ENCODE results near the gene OR1J2. TPM values are rescaled to one million over a fixed set of nuclear protein-coding genes. Genes with fewer than 3 reads are reported as not detected.

OR1J2 gene
- total RNA-seq (2014; rRNA removed; shearing (Covaris generic)): not detected in 2 replicates

GRCh38 chr9:122510502-122510901 is at the start of gene OR1J2:
TSS of gene OR1J2 (plus strand) at chr9:122510802. CDS start at chr9:122510802, 0 bp downstream.
- Histone ChIP-seq H3K36me3 (no peaks in the 10 kb centered on the region), H3K4me3 (no peak within 1 kb of the TSS), H3K9me3 (replicated peaks) (no peaks in the 10 kb centered on the region), H3K4me1 (no peaks in the 10 kb centered on the region), H3K27me3 (peaks cover 15% of the 10 kb centered on the region), H3K27ac (no peak within 1 kb of the TSS)
- no peak for DNase-seq

GRCh38 chr9:122463828-122464632 is 46.6 kb upstream of the OR1J2 start:
- Histone ChIP-seq H3K4me1 (no peaks in the 10 kb centered on the region), H3K4me3 (peak overlapping the region; percentile 44), H3K9me3 (replicated peaks) (no peaks in the 10 kb centered on the region), H3K36me3 (no peaks in the 10 kb centered on the region), H3K27ac (no peak overlapping the region), H3K27me3 (no peaks in the 10 kb centered on the region)
- peak; percentile 55 to 71 for DNase-seq

GRCh38 chr9:122464633-122465567 is 45.7 kb upstream of the OR1J2 start:
- H3K27ac ChIP-seq: no peak overlapping the region
- no peaks in the 10 kb centered on the region for H3K4me1 ChIP-seq
- H3K36me3 ChIP-seq: no peaks in the 10 kb centered on the region
- peak; percentile 81 to 91 for DNase-seq
- no peaks in the 10 kb centered on the region for H3K27me3 ChIP-seq
- H3K4me3 ChIP-seq: peak overlapping the region; percentile 44
- H3K9me3 ChIP-seq (replicated peaks): no peaks in the 10 kb centered on the region

GRCh38 chr9:122466456-122466855 is 44.1 kb upstream of the OR1J2 start:
- no peaks in the 10 kb centered on the region for H3K36me3 ChIP-seq
- no peak overlapping the region for H3K4me3 ChIP-seq
- no peak overlapping the region for H3K27ac ChIP-seq
- DNase-seq: no peak
- H3K4me1 ChIP-seq: no peaks in the 10 kb centered on the region
- H3K27me3 ChIP-seq: no peaks in the 10 kb centered on the region
- no peaks in the 10 kb centered on the region for H3K9me3 ChIP-seq (replicated peaks)

- Histone ChIP-seq H3K9me3 (replicated peaks) (no peaks in the 10 kb centered on the region), H3K27me3 (no peaks in the 10 kb centered on the region), H3K4me1 (no peaks in the 10 kb centered on the region), H3K36me3 (no peaks in the 10 kb centered on the region), H3K4me3 (no peak overlapping the region), H3K27ac (no peak overlapping the region)
- DNase-seq: no peak
Observed at GRCh38 chr9:122468735-122469134, 41.9 kb upstream of the OR1J2 start.

GRCh38 chr9:122474561-122474960 is 36.0 kb upstream of the OR1J2 start:
- no peaks in the 10 kb centered on the region for H3K36me3 ChIP-seq
- no peaks in the 10 kb centered on the region for H3K4me1 ChIP-seq
- no peak for DNase-seq
- no peaks in the 10 kb centered on the region for H3K9me3 ChIP-seq (replicated peaks)
- no peak overlapping the region for H3K4me3 ChIP-seq
- peaks cover 6% of the 10 kb centered on the region for H3K27me3 ChIP-seq
- H3K27ac ChIP-seq: no peak overlapping the region

- Histone ChIP-seq H3K27ac (no peak overlapping the region), H3K36me3 (no peaks in the 10 kb centered on the region), H3K9me3 (replicated peaks) (no peaks in the 10 kb centered on the region), H3K4me3 (no peak overlapping the region), H3K4me1 (no peaks in the 10 kb centered on the region), H3K27me3 (peaks cover 6% of the 10 kb centered on the region)
- no peak for DNase-seq
Observed at GRCh38 chr9:122475717-122476116, 34.9 kb upstream of the OR1J2 start.

- DNase-seq: no peak
- Histone ChIP-seq H3K27ac (no peak overlapping the region), H3K4me3 (no peak overlapping the region), H3K4me1 (no peaks in the 10 kb centered on the region), H3K9me3 (replicated peaks) (no peaks in the 10 kb centered on the region), H3K27me3 (peaks cover 6% of the 10 kb centered on the region), H3K36me3 (no peaks in the 10 kb centered on the region)
Observed at GRCh38 chr9:122477346-122477745, 33.3 kb upstream of the OR1J2 start.

- Histone ChIP-seq H3K9me3 (replicated peaks) (no peaks in the 10 kb centered on the region), H3K36me3 (no peaks in the 10 kb centered on the region), H3K4me3 (no peak within 1 kb of the TSS), H3K4me1 (no peaks in the 10 kb centered on the region), H3K27me3 (peaks cover 6% of the 10 kb centered on the region), H3K27ac (no peak within 1 kb of the TSS)
- DNase-seq: no peak
Observed at GRCh38 chr9:122477826-122478225, 32.8 kb upstream of the OR1J2 start, which contains the start of gene OR1J1. TSS of gene OR1J1 (minus strand) at chr9:122477926. CDS start at chr9:122477926, 0 bp downstream.

GRCh38 chr9:122479062-122479461 is 31.5 kb upstream of the OR1J2 start:
- Histone ChIP-seq H3K27me3 (peaks cover 11% of the 10 kb centered on the region), H3K36me3 (no peaks in the 10 kb centered on the region), H3K9me3 (replicated peaks) (no peaks in the 10 kb centered on the region), H3K4me3 (no peak overlapping the region), H3K27ac (no peak overlapping the region), H3K4me1 (no peaks in the 10 kb centered on the region)
- no peak for DNase-seq

GRCh38 chr9:122498883-122499288 is 11.7 kb upstream of the OR1J2 start:
- DNase-seq: peak; percentile 70 to 80
- no peak overlapping the region for H3K27ac ChIP-seq
- H3K4me1 ChIP-seq: no peaks in the 10 kb centered on the region
- H3K9me3 ChIP-seq (replicated peaks): no peaks in the 10 kb centered on the region
- H3K27me3 ChIP-seq: peaks cover 8% of the 10 kb centered on the region
- no peak overlapping the region for H3K4me3 ChIP-seq
- no peaks in the 10 kb centered on the region for H3K36me3 ChIP-seq

- no peaks in the 10 kb centered on the region for H3K36me3 ChIP-seq
- DNase-seq: no peak
- H3K27me3 ChIP-seq: peaks cover 12% of the 10 kb centered on the region
- no peaks in the 10 kb centered on the region for H3K4me1 ChIP-seq
- no peak overlapping the region for H3K4me3 ChIP-seq
- H3K27ac ChIP-seq: no peak overlapping the region
- H3K9me3 ChIP-seq (replicated peaks): no peaks in the 10 kb centered on the region
Observed at GRCh38 chr9:122506964-122507363, 3.6 kb upstream of the OR1J2 start.

- DNase-seq: no peak
Observed at GRCh38 chr9:122518226-122518625, 7.6 kb downstream of the OR1J2 start.

GRCh38 chr9:122518841-122519240 is 8.2 kb downstream of the OR1J2 start, which contains the start of gene OR1J4:
TSS of gene OR1J4 (plus strand) at chr9:122519141. CDS start at chr9:122519141, 0 bp downstream.
- H3K36me3 ChIP-seq: no peaks in the 10 kb centered on the region
- H3K9me3 ChIP-seq (replicated peaks): no peaks in the 10 kb centered on the region
- peaks cover 9% of the 10 kb centered on the region; the same call in 1 of the 2 replicates for H3K27me3 ChIP-seq
- no peak within 1 kb of the TSS for H3K27ac ChIP-seq
- H3K4me3 ChIP-seq: no peak within 1 kb of the TSS
- DNase-seq: no peak
- H3K4me1 ChIP-seq: no peaks in the 10 kb centered on the region

More at GRCh38 chr9:122518226-122518625, 7.6 kb downstream of the OR1J2 start:
- Histone ChIP-seq H3K36me3 (no peaks in the 10 kb centered on the region), H3K9me3 (replicated peaks) (no peaks in the 10 kb centered on the region), H3K4me3 (no peak overlapping the region), H3K27ac (no peak overlapping the region), H3K27me3 (peaks cover 9% of the 10 kb centered on the region; the same call in 1 of the 2 replicates), H3K4me1 (no peaks in the 10 kb centered on the region)

- Histone ChIP-seq H3K9me3 (replicated peaks) (no peaks in the 10 kb centered on the region), H3K27me3 (peaks cover 9% of the 10 kb centered on the region; the same call in 1 of the 2 replicates), H3K27ac (no peak overlapping the region), H3K4me1 (no peaks in the 10 kb centered on the region), H3K36me3 (no peaks in the 10 kb centered on the region), H3K4me3 (no peak overlapping the region)
- DNase-seq: no peak
Observed at GRCh38 chr9:122519376-122519775, 8.8 kb downstream of the OR1J2 start.

Measured in SJCRH30 (cell line).